ENCODE results near the gene DIP2C.

DIP2C gene

DNA sequence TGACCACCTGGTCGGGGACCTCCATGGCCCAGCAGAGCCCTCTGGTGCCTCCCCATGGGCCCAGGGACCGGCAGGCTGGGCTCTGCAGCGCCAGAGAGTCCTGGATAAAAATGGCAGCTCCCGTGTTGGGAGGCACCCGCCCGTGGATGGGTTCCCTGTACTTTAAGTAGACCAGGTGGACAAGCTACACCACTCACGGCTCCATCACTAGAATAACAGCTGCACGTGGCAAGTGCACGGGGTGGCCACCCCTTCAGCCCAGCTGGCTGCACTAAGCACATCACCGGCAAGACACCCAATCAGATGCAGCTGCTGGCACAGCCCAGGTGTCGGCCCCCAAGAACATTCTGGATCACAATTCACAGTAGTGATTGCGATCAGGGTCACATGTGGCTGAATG, 69.8 kb downstream of the DIP2C start:
- DNase-seq (ENCODE audit: low spot score) = no peak
- in situ Hi-C loops (cut with MboI; ENCODE audit: low sequenced_read_pairs, unreplicated experiment) = no loop called here
- TF ChIP-seq, protein P1, sequence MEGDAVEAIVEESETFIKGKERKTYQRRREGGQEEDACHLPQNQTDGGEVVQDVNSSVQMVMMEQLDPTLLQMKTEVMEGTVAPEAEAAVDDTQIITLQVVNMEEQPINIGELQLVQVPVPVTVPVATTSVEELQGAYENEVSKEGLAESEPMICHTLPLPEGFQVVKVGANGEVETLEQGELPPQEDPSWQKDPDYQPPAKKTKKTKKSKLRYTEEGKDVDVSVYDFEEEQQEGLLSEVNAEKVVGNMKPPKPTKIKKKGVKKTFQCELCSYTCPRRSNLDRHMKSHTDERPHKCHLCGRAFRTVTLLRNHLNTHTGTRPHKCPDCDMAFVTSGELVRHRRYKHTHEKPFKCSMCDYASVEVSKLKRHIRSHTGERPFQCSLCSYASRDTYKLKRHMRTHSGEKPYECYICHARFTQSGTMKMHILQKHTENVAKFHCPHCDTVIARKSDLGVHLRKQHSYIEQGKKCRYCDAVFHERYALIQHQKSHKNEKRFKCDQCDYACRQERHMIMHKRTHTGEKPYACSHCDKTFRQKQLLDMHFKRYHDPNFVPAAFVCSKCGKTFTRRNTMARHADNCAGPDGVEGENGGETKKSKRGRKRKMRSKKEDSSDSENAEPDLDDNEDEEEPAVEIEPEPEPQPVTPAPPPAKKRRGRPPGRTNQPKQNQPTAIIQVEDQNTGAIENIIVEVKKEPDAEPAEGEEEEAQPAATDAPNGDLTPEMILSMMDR (IDR thresholded peaks at IDR 0.05; ENCODE audit: borderline replicate concordance, control extremely low read depth, extremely low read depth, insufficient read depth, missing control alignments) = no peak

DNA sequence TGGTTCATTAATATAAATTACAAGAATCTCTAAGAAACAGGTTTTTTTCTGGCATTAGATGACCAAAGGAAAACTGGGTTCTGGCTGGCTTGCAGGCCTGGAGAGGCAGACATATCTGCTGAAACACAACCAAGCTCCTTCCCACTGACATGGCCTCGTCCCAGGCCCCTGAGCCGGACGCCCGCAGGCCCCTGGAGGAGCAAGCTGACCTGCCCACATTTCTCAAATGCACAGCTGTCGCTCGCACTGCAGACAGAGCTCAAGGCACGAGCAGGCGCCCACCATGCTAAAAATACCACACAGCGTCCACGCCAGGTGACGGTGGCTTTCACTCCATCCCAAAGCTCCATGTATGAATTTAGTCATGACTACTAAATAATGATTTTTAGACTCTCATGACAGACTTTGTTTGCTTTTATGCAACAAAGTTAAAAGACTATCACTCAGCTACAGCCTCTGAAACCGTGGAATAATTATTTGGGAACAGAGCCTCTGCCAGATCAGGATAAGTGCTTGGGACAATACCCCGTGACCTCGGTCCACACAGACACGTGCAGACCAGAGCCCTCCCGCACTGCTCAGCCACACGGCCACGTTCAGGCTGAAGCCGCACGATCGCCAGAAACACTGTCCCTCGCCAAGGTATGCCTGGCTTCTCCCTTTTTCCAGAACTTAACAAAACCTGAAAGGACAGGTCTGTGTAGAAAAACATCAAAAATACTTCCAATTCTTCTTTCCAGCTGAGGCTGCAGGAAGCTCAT, 71.1 kb downstream of the DIP2C start:
- in situ Hi-C loops (cut with MboI; ENCODE audit: low sequenced_read_pairs, unreplicated experiment) = no loop called here
- TF ChIP-seq, protein P1 (IDR thresholded peaks at IDR 0.05; ENCODE audit: borderline replicate concordance, control extremely low read depth, extremely low read depth, insufficient read depth, missing control alignments) = no peak
- no peak for DNase-seq (ENCODE audit: low spot score)

DNA sequence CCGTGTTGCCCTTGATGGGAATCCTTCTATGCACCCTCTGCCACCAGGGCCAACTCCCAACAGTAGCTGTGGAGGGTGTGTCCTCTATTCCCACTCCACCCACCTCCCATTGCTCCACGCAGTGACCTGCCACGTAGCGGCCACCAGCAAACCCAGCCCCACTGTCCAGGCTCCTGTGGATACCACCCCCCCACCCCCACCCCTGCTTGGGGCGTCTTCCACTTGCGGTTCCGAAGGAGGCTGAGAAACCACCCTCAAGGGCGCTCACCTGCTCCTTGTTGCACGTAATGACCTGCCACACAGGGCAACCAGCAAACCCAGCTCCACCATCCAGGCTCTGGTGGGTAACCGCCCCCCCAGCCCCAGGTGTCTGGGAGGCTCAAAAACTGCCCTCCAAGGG, 72.0 kb downstream of the DIP2C start:
- TF ChIP-seq, protein P1 (IDR thresholded peaks at IDR 0.05; ENCODE audit: borderline replicate concordance, control extremely low read depth, extremely low read depth, insufficient read depth, missing control alignments) = no peak
- in situ Hi-C loops (cut with MboI; ENCODE audit: low sequenced_read_pairs, unreplicated experiment) = no loop called here
- no peak for DNase-seq (ENCODE audit: low spot score)

DNA sequence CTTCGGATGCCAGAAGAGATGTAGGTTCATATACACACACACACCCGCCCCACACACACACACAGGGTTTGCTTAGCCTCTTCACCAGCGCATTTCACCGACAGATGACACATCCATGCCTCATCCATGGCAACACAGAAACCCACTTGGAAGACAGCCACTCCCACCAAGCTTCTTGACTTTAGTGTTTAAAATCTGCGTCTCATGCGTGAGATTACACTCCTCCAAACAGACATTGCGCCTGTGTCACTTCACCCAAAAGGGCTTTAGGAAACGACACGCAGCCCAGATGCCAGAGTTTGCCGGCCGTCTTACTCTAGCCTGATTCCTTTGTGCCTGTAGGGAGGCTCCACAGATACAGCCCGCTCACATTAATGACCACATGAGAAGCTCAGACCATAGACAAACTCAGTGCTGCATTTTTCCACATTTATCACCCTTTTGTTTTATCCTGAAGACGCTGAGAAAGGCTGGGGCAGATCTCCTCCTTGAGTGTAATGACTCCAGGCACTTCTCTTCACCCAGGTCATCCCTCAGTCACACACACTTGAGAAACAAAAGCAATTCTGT, 73.8 kb downstream of the DIP2C start:
- DNase-seq (ENCODE audit: low spot score) = no peak
- TF ChIP-seq, protein P1 (IDR thresholded peaks at IDR 0.05; ENCODE audit: borderline replicate concordance, control extremely low read depth, extremely low read depth, insufficient read depth, missing control alignments) = no peak
- in situ Hi-C loops (cut with MboI; ENCODE audit: low sequenced_read_pairs, unreplicated experiment) = no loop called here

DNA sequence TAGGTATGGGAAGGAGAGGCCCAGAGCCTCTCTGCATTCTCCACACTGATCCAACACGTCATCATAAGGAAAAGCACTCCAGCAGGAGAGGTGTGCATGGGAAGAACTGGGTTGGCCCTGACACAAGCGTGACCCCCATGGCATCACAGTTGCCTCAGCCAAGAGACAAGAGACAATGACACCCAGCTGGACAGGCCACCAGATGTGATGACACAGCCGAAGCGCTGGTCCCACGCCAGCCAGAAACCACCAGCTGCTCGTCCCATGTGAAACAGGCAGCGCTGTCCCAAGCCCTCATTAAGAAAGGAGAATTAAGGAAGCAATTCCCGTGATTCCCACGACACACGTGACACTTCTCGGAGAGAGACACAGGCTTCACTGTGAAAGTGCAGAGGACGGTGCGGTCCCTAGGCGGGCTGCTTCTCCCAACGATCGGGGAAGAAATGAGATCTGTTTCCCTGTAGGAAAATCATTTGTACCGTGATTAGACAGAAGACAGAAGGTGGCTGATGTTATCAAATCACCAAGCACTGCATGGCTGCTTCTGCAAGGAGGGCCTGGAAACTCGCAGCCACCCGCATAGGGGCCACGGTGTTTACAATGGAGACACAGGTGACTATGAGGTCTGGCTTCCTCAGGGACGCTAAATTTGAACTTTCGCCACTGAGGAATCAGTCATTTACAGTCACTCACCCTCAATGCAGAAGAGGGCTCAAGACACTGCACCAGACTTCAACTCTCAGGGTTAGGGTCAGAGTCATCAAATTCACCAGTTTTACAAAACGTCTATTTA, 74.5 kb downstream of the DIP2C start:
- no peak for DNase-seq (ENCODE audit: low spot score)
- TF ChIP-seq, protein P1 (IDR thresholded peaks at IDR 0.05; ENCODE audit: borderline replicate concordance, control extremely low read depth, extremely low read depth, insufficient read depth, missing control alignments) = no peak
- in situ Hi-C loops (cut with MboI; ENCODE audit: low sequenced_read_pairs, unreplicated experiment) = no loop called here

DNA sequence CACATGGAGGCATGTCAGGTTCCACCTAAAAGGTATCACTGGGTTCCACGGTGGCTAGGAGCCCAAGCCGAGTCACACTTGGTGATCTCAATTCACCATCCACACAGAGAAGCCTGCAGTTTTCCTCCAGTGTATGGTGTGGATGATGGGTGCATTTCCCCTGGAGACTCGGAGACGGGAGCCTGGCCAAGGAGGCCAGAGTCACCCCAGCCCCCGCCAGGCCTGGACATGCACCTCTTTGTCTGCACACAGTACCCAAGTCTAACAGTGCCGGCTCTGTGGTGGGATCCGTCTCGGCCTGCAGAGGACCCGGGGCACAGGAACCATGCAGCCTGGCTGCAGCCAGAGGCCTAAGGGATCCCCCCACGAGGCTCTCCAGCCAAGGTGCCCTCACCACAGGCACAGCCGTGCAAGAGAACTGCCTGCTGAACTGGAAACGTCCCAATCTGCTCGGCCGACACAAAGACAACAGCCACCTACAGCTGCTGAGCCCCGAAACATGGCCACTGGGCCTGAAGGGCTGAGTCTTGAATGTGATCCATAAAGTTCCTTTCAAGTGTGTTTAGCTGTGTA, 75.2 kb downstream of the DIP2C start:
- in situ Hi-C loops (cut with MboI; ENCODE audit: low sequenced_read_pairs, unreplicated experiment) = no loop called here
- TF ChIP-seq, protein P1 (IDR thresholded peaks at IDR 0.05; ENCODE audit: borderline replicate concordance, control extremely low read depth, extremely low read depth, insufficient read depth, missing control alignments) = no peak
- DNase-seq (ENCODE audit: low spot score) = no peak

All from GM13976 (cell line).